A673 (cell line): ENCODE results near the gene C20orf173. TPM values are rescaled to one million over a fixed set of nuclear protein-coding genes. Genes with fewer than 3 reads are reported as not detected.

Experiments
- BruUV-seq: library from RNA; stranded (reverse); fragments of 400-500 nt; replicated peaks from 2 replicates; lab custom pipeline; 2021; lab: Mats Ljungman, UMichigan
- CTCF ChIA-PET: fragments of 300-600 bp; sonication (Branson Sonifier 250); formaldehyde crosslinking; loops from one replicate; lab custom pipeline; 2022; ENCODE audit warnings: antibody characterized with exemption; lab: Charles Lee
- POLR2A ChIA-PET: fragments of 300-600 bp; sonication (Branson Sonifier 250); formaldehyde crosslinking; loops from one replicate; lab custom pipeline; 2022; ENCODE audit warnings: antibody characterized with exemption; ENCODE audit not compliant: low non-redundant PET; lab: Charles Lee
- DNase-seq: peaks from one replicate; pipeline ENCODE4 v3.0.0-alpha.2; 2015; ENCODE audit warnings: low spot score
- H3K27ac ChIP-seq: fragments of 200-600 bp; sonication (generic); 2 replicates; pipeline ENCODE4 v1.5.1; 2016; ENCODE audit warnings: mixed run types, low read depth, mild to moderate bottlenecking, mixed read lengths, antibody characterized with exemption, low read length; ENCODE audit not compliant: poor library complexity, severe bottlenecking
- H3K27me3 ChIP-seq: fragments of 200-600 bp; sonication (generic); replicated peaks from 2 replicates; pipeline ENCODE4 v1.6.1; 2017; ENCODE audit warnings: mixed run types, low read depth, mild to moderate bottlenecking, mixed read lengths, antibody characterized with exemption, low read length; ENCODE audit not compliant: insufficient read depth, poor library complexity
- H3K36me3 ChIP-seq: fragments of 200-600 bp; sonication (generic); 2 replicates; pipeline ENCODE4 v1.6.1; 2016; ENCODE audit warnings: mixed run types, mild to moderate bottlenecking, mixed read lengths, antibody characterized with exemption, low read length; ENCODE audit not compliant: insufficient read depth, poor library complexity, severe bottlenecking
- H3K4me1 ChIP-seq: fragments of 200-600 bp; sonication (generic); 2 replicates; pipeline ENCODE4 v1.6.1; 2017; ENCODE audit warnings: mixed run types, mild to moderate bottlenecking, mixed read lengths, antibody characterized with exemption, low read length; ENCODE audit not compliant: insufficient read depth, poor library complexity, severe bottlenecking
- H3K4me3 ChIP-seq: fragments of 200-600 bp; sonication (generic); 2 replicates; pipeline ENCODE4 v1.5.1; 2016; ENCODE audit warnings: low read depth, mixed run types, mild to moderate bottlenecking, mixed read lengths, low read length; ENCODE audit not compliant: poor library complexity, severe bottlenecking
- H3K9me3 ChIP-seq: fragments of 200-600 bp; sonication (generic); 2 replicates; pipeline ENCODE4 v1.6.1; 2016; ENCODE audit warnings: mixed run types, low read depth, mild to moderate bottlenecking, mixed read lengths, antibody characterized with exemption, low read length; ENCODE audit not compliant: poor library complexity, severe bottlenecking
- EZH2 ChIP-seq: fragments of 200-600 bp; sonication (generic); IDR thresholded peaks from 2 replicates; pipeline ENCODE4 v1.6.1; 2017; ENCODE audit warnings: borderline replicate concordance, low read depth, mild to moderate bottlenecking, mixed read lengths, antibody characterized with exemption, low read length; ENCODE audit not compliant: poor library complexity, severe bottlenecking
- intact Hi-C: fragments of 100-400 bp; cut with micrococcal nuclease; formaldehyde crosslinking; loops from one replicate; pipeline ENCODE4 v1.10.0; 2022; ENCODE audit not compliant: unreplicated experiment
- total RNA-seq: library from RNA; stranded (reverse); gene quantifications from 2 replicates; pipeline ENCODE4 v1.2.3, GENCODE V29; 2021
- TF ChIP-seq, protein P1 (sequence below): fragments of 300-800, 200-600 bp; sonication (generic); conservative IDR thresholded peaks from 2 replicates; pipeline ENCODE4 v1.5.1; 2017; ENCODE audit warnings: low read depth, mild to moderate bottlenecking, antibody characterized with exemption, low read length, moderate library complexity, mixed read lengths

C20orf173 gene
- total RNA-seq, 1 experiment from 2014 or later = not detected

DNA sequence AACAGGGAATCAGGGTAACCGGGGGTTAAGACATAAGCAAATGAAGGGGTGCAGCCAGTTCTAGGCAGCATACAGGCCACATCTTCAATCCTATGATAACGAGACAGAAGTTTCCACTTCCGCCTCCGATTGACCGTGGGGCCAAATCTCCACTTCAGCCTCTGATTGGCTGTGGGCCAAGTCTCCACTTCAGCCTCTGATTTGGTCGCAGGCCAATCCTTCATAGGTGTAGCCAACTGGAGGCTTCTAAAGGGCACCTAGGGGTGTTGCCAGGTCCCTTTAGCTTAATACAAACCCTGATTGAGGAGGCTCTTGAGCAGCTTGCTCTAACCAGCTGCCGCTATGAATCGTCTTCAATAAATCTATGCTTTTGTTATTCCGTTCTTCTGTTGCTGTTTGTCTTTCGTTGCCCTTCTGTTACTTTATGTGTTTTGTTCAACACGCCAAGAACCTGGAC is 10.3 kb upstream of the C20orf173 start:
- H3K4me3 ChIP-seq = no peak overlapping the region
- H3K4me1 ChIP-seq = peaks cover 7% of the 10 kb centered on the region
- H3K9me3 ChIP-seq = no peaks in the 10 kb centered on the region
- no peak for DNase-seq
- POLR2A ChIA-PET = no interaction called here
- no peak for TF ChIP-seq EZH2
- TF ChIP-seq, protein P1, sequence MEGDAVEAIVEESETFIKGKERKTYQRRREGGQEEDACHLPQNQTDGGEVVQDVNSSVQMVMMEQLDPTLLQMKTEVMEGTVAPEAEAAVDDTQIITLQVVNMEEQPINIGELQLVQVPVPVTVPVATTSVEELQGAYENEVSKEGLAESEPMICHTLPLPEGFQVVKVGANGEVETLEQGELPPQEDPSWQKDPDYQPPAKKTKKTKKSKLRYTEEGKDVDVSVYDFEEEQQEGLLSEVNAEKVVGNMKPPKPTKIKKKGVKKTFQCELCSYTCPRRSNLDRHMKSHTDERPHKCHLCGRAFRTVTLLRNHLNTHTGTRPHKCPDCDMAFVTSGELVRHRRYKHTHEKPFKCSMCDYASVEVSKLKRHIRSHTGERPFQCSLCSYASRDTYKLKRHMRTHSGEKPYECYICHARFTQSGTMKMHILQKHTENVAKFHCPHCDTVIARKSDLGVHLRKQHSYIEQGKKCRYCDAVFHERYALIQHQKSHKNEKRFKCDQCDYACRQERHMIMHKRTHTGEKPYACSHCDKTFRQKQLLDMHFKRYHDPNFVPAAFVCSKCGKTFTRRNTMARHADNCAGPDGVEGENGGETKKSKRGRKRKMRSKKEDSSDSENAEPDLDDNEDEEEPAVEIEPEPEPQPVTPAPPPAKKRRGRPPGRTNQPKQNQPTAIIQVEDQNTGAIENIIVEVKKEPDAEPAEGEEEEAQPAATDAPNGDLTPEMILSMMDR = no peak
- intact Hi-C loops = no loop called here
- CTCF ChIA-PET = no interaction called here
- peaks cover 11% of the 10 kb centered on the region for H3K36me3 ChIP-seq
- no peaks in the 10 kb centered on the region for H3K27me3 ChIP-seq
- no TSS peak for BruUV-seq
- H3K27ac ChIP-seq = no peak overlapping the region

DNA sequence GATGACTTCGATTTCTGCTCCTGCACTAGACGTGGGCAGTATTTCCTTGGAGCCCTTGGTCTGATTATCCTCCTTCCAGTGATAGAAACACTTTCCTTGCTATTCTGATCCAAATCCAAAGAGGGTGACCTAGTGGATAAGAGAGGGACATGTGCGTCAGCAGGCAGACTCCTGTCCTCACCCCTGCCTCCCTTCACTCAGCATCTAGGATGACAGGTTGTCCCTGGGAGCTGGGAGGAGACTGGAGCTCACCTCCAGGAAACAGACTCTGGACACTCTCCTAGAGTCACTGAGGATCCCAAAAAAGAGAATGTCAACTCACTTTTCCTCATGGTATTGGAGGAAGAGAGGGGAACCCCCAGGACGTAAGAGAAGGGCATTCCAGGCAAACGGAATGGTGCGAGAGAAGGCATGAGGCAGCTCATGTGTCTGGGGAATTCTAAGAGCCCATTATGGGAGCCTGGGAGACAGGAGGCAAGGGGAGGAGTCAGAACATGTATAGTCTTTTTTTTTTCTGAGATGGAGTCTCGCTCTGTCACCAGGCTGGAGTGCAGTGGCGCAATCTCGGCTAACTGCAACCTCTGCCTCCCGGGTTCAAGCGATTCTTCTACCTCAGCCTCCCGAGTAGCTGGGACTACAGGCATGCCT is 2.2 kb downstream of the C20orf173 start:
- Histone ChIP-seq H3K27ac (no peak overlapping the region), H3K4me3 (no peak overlapping the region), H3K9me3 (no peaks in the 10 kb centered on the region), H3K36me3 (no peaks in the 10 kb centered on the region), H3K27me3 (no peaks in the 10 kb centered on the region), H3K4me1 (peaks cover 4% of the 10 kb centered on the region)
- TF ChIP-seq, protein P1 = no peak
- no peak for TF ChIP-seq EZH2
- intact Hi-C loops = no loop called here
- ChIA-PET CTCF (no interaction called here), POLR2A (no interaction called here)
- no TSS peak for BruUV-seq
- DNase-seq = no peak

DNA sequence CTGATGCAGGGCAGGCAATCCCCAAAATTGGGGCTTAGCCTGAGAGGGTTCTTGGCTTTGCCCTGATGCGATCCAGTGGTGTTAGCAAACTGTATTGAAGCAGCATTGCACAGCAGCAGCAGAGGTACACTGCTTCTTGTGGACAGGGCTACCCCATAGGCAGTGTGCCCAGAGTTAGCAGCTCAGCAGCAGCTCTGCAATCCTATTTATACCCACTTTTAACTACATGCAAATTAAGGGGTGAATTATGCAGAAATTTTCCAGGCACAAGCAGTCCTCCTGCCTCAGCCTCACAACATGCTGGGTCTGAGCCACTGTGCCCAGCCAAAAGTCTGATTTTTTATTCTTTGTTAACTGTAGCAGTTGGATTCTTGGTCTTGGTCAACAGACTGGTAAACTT is 3.8 kb downstream of the C20orf173 start:
- ChIA-PET CTCF (no interaction called here), POLR2A (no interaction called here)
- no TSS peak for BruUV-seq
- Histone ChIP-seq H3K9me3 (no peaks in the 10 kb centered on the region), H3K4me3 (no peak overlapping the region), H3K27me3 (no peaks in the 10 kb centered on the region), H3K36me3 (no peaks in the 10 kb centered on the region), H3K4me1 (peaks cover 4% of the 10 kb centered on the region), H3K27ac (no peak overlapping the region)
- no peak for TF ChIP-seq EZH2
- TF ChIP-seq, protein P1 = no peak
- DNase-seq = peak; percentile 12
- intact Hi-C loops = no loop called here
